ENCODE measurements around the gene NGRN.

NGRN gene

DNA sequence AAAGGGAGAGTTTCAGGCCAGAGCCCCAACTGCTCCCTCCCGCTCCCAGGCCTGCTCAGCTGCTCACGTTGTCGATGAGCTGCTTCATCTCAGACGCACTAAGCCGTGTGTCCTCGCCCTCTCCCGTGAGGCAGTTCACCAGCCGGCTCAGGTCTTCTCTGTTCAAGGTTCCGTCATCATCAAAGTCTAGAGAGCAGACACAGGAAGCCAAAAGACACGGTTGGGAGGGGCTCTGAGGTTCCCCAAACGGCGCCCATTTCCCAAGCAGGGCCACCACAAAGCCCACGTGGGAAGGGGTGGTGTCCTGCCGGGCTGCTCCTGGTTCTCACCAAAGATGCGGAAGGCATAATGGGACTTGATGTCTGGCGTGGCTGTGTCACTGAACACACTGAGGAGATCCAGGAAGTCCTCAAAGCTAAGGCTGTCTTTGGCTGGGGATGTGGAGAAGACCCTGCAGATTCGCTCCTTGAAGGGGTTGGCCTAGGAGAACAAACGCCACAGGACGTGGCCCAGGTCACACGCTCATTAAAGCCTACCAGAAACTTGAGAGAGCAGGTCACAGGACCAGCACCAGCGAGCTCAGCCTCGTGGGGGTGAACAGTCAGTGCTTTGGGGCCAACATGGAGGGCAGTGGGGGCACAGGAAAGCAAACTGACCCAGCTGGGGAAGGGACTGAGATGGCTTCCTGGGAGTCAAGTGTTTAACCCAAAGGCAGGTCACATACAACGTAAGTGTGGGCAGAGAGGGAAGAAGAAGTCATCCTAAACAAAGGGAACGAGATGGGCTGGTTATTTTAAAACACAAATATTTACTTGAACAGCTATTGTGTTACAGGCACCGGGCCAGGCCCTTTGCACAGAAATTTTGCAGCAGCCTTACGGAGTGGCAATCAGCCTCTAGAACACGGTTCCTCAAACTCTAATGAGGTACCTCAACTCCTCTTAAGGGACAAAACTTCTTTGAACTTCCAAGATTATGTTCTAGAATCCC is 34.1 kb upstream of the NGRN start:
- H3K4me1 Mint-ChIP-seq (ENCODE audit: low read depth): peaks cover 47% of the 10 kb centered on the region
- peak overlapping the region; percentile 95 for H3K27ac Mint-ChIP-seq
- peaks cover 11% of the 10 kb centered on the region for H3K36me3 Mint-ChIP-seq
- no peaks in the 10 kb centered on the region for H3K27me3 Mint-ChIP-seq
- H3K9me3 Mint-ChIP-seq (ENCODE audit: low read depth): no peaks in the 10 kb centered on the region
- peak overlapping the region; percentile 99 for H3K4me3 Mint-ChIP-seq

GRCh38 chr15:90232196-90232595 is 33.3 kb upstream of the NGRN start:
- Mint-ChIP-seq H3K9me3 (ENCODE audit: low read depth) (no peaks in the 10 kb centered on the region), H3K4me1 (ENCODE audit: low read depth) (peaks cover 47% of the 10 kb centered on the region), H3K27ac (peak overlapping the region; percentile 95), H3K27me3 (no peaks in the 10 kb centered on the region), H3K36me3 (peaks cover 11% of the 10 kb centered on the region), H3K4me3 (peak overlapping the region; percentile 99)

DNA sequence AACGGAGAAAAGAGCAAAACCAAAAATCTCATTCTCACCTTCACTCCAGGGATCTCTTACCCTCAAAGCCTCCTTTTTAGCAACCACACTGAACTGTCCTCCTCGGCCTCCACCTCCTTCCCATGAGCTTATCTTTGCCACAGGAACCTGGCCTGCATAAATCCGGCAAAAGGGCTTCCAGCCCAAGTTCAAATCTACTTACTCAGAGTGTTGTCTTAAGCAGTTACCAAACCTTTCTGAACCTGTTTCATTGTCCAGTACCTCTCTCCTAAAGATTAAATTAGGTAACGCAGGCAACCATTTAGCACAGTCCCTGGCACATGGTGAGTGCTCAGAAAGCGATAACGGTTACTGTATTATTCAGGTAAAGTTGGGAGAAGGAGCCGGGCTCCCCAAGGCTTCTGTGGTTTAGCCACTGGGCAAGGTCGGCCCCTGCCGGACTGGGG is 32.5 kb upstream of the NGRN start:
- Mint-ChIP-seq H3K27me3 (no peaks in the 10 kb centered on the region), H3K36me3 (peaks cover 11% of the 10 kb centered on the region), H3K4me1 (ENCODE audit: low read depth) (peaks cover 47% of the 10 kb centered on the region)

DNA sequence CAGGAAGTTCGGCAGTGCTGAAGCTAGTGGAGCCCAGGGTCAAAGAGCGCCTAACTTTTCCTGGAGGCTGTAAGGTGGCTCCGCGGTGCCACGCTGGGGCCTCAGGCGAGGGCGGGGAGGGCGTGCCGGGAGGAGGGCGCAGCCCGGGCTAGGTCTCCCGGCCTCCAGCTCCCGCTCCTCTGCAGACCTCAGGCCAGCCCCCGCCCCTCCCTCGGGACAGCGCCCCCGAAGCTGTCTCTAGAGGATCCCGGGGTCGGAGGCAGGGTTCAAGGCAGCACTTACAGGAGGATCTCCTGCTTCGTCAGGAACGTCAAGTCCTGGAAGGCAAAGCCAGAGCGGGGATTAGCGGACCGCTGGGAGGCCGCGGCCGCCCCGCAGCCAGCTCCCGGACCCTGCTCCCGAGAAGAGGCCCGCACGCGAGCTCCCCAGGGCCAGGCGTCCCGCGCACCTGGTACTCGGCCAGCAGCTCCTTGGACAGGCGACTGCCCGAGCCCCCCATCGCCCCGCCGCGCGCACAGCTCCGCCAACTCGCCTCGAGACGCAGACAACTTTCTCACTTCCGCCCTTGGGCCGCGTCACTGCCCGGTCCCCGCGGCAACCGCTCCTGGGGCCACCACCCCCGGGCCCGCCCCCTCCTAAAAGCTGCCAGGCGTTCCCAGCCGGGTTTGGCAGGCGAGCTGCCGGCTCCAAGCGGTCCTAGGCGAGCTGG is 31.9 kb upstream of the NGRN start, which contains the start of gene CIB1:
CIB1 (minus strand) TSS at position 555 of the 709 bp plus-strand sequence; CDS start at position 499, 56 bp downstream.
- no peaks in the 10 kb centered on the region for H3K27me3 Mint-ChIP-seq
- H3K36me3 Mint-ChIP-seq: peaks cover 14% of the 10 kb centered on the region
- H3K4me1 Mint-ChIP-seq (ENCODE audit: low read depth): peaks cover 51% of the 10 kb centered on the region
- H3K27ac Mint-ChIP-seq: peak within 1 kb of the TSS; percentile 95
- no peaks in the 10 kb centered on the region for H3K9me3 Mint-ChIP-seq (ENCODE audit: low read depth)
- H3K4me3 Mint-ChIP-seq: peak within 1 kb of the TSS; percentile 99

More for the DNA sequence above, 32.5 kb upstream of the NGRN start:
- Mint-ChIP-seq H3K9me3 (ENCODE audit: low read depth) (no peaks in the 10 kb centered on the region), H3K4me3 (peak overlapping the region; percentile 99), H3K27ac (peak overlapping the region; percentile 95)

- peaks cover 14% of the 10 kb centered on the region for H3K36me3 Mint-ChIP-seq
Observed at GRCh38 chr15:90234096-90234988, 31.1 kb upstream of the NGRN start, which contains the start of gene GDPGP1. Gene GDPGP1, plus strand, starts transcription at chr15:90234209. Its CDS starts 6,700 bp downstream, at chr15:90240909.

DNA sequence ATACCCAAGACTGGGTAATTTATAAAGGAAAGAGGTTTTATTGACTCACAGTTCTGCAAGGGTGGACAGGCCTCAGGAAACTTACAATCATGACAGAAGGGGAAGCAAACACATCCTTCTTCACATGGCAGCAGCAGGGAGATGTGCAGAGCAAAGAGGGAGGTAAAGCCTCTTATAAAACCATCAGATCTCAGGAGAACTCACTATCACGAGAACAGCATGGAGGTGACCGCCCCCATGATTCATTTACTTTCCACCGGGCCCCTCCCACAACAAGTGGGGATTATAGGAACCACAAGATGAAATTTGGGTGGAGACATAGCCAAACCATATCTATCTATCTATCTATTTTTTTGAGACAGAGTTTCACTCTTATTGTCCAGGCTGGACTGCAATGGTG is 26.1 kb upstream of the NGRN start:
- H3K4me3 Mint-ChIP-seq: no peak overlapping the region
- H3K36me3 Mint-ChIP-seq: peaks cover 4% of the 10 kb centered on the region
- H3K9me3 Mint-ChIP-seq (ENCODE audit: low read depth): no peaks in the 10 kb centered on the region
- H3K4me1 Mint-ChIP-seq (ENCODE audit: low read depth): peaks cover 14% of the 10 kb centered on the region
- H3K27me3 Mint-ChIP-seq: no peaks in the 10 kb centered on the region
- peak overlapping the region; percentile 29 for H3K27ac Mint-ChIP-seq

More at GRCh38 chr15:90234096-90234988, 31.1 kb upstream of the NGRN start, which contains the start of gene GDPGP1:
- H3K27me3 Mint-ChIP-seq: no peaks in the 10 kb centered on the region
- no peaks in the 10 kb centered on the region for H3K9me3 Mint-ChIP-seq (ENCODE audit: low read depth)
- H3K4me3 Mint-ChIP-seq: peak within 1 kb of the TSS; percentile 99
- H3K4me1 Mint-ChIP-seq (ENCODE audit: low read depth): peaks cover 48% of the 10 kb centered on the region
- peak within 1 kb of the TSS; percentile 95 for H3K27ac Mint-ChIP-seq

GRCh38 chr15:90240856-90241255 is 24.6 kb upstream of the NGRN start:
- Mint-ChIP-seq H3K4me1 (ENCODE audit: low read depth) (peaks cover 6% of the 10 kb centered on the region), H3K27me3 (no peaks in the 10 kb centered on the region), H3K4me3 (no peak overlapping the region), H3K27ac (no peak overlapping the region), H3K36me3 (peaks cover 4% of the 10 kb centered on the region), H3K9me3 (ENCODE audit: low read depth) (no peaks in the 10 kb centered on the region)

DNA sequence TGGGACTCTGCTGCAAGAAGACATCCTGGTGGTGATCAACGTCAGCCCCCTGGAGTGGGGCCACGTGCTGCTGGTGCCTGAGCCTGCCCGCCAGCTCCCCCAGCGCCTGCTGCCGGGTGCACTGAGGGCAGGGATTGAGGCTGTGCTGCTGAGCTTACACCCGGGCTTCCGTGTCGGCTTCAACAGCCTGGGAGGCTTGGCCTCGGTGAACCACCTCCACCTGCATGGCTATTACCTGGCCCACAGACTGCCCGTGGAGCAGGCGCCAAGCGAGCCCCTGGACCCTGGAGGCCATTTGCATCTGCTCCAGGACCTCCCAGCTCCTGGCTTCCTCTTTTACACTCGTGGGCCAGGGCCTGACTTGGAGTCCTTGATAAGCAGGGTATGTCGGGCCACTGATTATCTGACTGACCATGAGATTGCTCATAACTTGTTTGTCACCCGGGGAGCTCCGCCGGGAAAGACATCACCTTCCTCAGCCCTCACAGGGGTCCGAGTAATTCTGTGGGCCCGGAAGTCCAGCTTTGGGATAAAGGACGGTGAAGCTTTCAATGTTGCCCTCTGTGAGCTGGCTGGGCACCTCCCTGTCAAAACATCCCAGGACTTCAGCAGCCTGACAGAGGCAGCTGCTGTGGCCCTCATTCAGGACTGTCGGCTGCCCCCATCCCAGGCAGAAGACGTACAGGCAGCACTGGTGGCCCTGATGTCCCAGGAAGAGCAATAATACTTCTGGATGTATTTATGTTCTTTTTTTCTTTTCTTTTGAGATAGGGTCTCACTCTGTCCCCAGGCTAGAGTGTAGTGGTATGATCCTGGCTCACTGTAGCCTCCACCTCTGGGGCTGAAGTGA is 23.9 kb upstream of the NGRN start:
- no peaks in the 10 kb centered on the region for H3K27me3 Mint-ChIP-seq
- H3K9me3 Mint-ChIP-seq (ENCODE audit: low read depth): no peaks in the 10 kb centered on the region
- no peak overlapping the region for H3K27ac Mint-ChIP-seq
- peaks cover 4% of the 10 kb centered on the region for H3K36me3 Mint-ChIP-seq
- H3K4me1 Mint-ChIP-seq (ENCODE audit: low read depth): peaks cover 6% of the 10 kb centered on the region
- no peak overlapping the region for H3K4me3 Mint-ChIP-seq

DNA sequence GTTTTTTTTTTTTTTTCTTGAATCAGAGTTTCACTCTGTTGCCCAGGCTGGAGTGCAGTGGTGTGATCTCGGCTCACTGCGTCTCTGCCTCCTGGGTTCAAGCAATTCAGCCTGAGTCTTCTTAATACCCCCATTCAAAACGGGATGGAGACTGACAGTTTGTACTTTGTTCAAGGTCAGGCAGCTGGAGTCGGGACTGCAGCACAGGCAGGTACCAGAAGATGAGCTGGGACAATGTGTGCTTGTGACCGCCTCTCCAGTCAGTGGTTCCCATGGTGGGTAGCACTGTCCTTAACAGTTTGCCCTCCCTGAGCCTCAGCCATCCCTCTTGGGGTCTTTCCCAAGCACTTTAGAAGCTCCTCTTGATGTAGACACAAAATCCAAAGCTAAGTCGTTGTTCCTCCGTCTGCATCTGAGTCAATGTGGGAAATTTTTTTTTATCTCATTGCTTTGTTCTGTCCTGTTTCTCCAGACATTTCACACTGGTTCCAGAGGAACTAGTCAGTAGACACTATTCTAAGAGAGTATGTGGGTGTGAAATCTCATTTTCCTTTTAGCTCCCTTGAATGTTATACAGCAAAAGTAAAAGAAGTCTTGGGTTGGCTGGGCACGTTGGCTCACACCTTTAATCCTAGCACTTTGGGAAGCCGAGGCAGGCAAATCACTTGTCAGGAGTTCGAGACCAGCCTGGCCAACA is 21.4 kb upstream of the NGRN start:
- no peak overlapping the region for H3K27ac Mint-ChIP-seq
- no peaks in the 10 kb centered on the region for H3K27me3 Mint-ChIP-seq
- no peaks in the 10 kb centered on the region for H3K9me3 Mint-ChIP-seq (ENCODE audit: low read depth)
- no peak overlapping the region for H3K4me3 Mint-ChIP-seq
- no peaks in the 10 kb centered on the region for H3K36me3 Mint-ChIP-seq
- peaks cover 8% of the 10 kb centered on the region for H3K4me1 Mint-ChIP-seq (ENCODE audit: low read depth)

- H3K27me3 Mint-ChIP-seq: no peaks in the 10 kb centered on the region
- no peaks in the 10 kb centered on the region for H3K36me3 Mint-ChIP-seq
- peak overlapping the region; percentile 78 for H3K4me3 Mint-ChIP-seq
- H3K27ac Mint-ChIP-seq: peak overlapping the region; percentile 10
- H3K4me1 Mint-ChIP-seq (ENCODE audit: low read depth): peaks cover 13% of the 10 kb centered on the region
- no peaks in the 10 kb centered on the region for H3K9me3 Mint-ChIP-seq (ENCODE audit: low read depth)
Observed at GRCh38 chr15:90248789-90249202, 16.7 kb upstream of the NGRN start.

DNA sequence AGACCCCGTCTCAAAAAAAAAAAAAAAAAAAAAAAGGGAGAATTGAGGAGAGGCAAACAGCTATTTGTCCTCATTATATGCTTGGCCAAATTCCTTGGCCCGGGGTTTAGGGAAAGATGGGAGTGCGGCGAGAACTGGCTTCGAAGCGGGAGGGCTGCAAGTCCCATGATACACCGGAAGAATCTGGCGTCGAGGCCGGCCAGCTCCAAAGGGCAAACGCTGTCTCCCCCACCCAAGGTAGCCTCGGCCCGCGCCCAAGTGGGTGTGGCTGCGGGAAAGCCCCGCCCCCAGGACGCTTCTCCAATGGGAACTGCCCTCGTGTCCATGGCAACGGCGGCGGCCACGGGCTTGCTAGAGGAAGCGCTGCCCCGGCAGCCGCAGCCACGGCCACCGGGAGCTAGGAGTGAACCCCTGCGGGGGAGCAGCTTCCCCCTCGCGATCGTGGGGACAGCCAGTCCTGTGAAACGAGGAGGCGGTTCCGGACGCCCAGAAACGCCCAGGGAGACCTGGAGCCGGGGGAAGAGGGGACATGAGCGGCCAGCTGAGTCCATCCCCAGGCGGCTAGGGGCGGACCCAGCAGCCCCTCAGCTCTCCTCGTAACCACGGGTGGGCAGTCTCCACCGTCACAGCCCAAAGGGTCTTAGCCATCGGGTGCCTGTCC is 16.1 kb upstream of the NGRN start, which contains the start of gene TTLL13:
TTLL13 (plus strand) TSS at position 354 of the 661 bp plus-strand sequence. CDS start 1,075 bp downstream, outside the sequence.
- Mint-ChIP-seq H3K27me3 (no peaks in the 10 kb centered on the region), H3K9me3 (ENCODE audit: low read depth) (no peaks in the 10 kb centered on the region), H3K4me3 (peak within 1 kb of the TSS; percentile 81), H3K27ac (peak within 1 kb of the TSS; percentile 10), H3K36me3 (no peaks in the 10 kb centered on the region), H3K4me1 (ENCODE audit: low read depth) (peaks cover 13% of the 10 kb centered on the region)

DNA sequence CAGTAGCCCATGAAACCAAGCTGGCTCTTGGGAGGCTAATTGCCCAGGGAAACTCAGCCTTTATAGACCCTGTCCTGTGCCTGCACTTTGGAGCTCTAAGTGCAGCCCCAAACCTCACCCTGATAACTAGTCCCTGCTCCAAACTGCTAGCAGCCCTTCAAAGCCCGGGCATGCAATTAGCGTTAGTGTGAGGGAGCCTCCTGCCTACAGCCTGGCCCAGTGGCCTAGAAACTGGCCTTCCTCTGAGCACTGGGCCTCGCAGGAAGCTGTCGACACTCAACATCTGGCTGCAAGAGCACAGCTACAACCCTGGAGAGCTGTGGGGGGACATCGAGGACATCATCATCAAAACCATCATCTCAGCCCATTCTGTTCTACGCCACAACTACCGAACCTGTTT is 7.7 kb upstream of the NGRN start:
- Mint-ChIP-seq H3K27me3 (no peaks in the 10 kb centered on the region), H3K4me3 (no peak overlapping the region), H3K36me3 (no peaks in the 10 kb centered on the region), H3K9me3 (ENCODE audit: low read depth) (no peaks in the 10 kb centered on the region), H3K4me1 (ENCODE audit: low read depth) (no peaks in the 10 kb centered on the region), H3K27ac (no peak overlapping the region)

Measured in activated naive CD8-positive, alpha-beta T cell (primary cell).